ENCODE measurements around the gene CCDC43.

Gene CCDC43

DNA sequence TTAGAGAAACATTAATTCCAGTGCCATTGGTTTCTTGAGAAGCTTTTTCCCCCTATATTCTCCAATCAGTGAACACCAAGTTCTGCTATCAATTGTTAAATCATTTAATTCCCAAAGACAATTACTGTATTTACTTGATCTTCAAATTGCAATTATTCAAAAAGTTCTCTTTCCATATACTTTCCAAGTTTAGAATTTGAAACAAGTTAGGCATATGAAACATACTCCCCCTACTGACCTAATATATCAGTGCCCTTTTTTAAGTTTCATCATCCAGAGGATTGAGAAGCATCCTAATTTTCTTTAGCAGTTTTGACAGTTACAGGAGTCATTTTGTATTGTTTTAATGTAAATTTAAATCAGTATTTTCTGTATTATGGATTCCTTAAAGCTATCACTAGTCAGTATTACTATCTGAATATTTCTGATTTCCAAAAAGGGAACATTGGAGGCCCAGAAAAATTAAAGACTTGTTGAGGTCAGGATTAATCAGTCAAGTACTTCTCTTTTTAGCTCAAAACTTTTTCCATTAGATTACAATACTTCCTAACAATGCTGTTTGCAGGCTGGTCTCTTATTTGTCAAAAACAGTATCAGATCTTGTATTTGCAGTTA, 17.0 kb downstream of the CCDC43 start:
- TF ChIP-seq, protein P1, sequence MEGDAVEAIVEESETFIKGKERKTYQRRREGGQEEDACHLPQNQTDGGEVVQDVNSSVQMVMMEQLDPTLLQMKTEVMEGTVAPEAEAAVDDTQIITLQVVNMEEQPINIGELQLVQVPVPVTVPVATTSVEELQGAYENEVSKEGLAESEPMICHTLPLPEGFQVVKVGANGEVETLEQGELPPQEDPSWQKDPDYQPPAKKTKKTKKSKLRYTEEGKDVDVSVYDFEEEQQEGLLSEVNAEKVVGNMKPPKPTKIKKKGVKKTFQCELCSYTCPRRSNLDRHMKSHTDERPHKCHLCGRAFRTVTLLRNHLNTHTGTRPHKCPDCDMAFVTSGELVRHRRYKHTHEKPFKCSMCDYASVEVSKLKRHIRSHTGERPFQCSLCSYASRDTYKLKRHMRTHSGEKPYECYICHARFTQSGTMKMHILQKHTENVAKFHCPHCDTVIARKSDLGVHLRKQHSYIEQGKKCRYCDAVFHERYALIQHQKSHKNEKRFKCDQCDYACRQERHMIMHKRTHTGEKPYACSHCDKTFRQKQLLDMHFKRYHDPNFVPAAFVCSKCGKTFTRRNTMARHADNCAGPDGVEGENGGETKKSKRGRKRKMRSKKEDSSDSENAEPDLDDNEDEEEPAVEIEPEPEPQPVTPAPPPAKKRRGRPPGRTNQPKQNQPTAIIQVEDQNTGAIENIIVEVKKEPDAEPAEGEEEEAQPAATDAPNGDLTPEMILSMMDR (IDR thresholded peaks at IDR 0.05; ENCODE audit: unreplicated experiment in 3 of 3): peak; percentile 46 to 67 (median 55)
- H3K36me3 Mint-ChIP-seq (ENCODE audit: low read depth): peaks cover under 1% of the 10 kb centered on the region
- no peak overlapping the region for H3K4me3 Mint-ChIP-seq
- H3K27me3 Mint-ChIP-seq (ENCODE audit: low read depth): peaks cover 4% of the 10 kb centered on the region
- no peak overlapping the region for H3K27ac Mint-ChIP-seq
- no peaks in the 10 kb centered on the region for H3K9me3 Mint-ChIP-seq
- no peaks in the 10 kb centered on the region for H3K4me1 Mint-ChIP-seq

DNA sequence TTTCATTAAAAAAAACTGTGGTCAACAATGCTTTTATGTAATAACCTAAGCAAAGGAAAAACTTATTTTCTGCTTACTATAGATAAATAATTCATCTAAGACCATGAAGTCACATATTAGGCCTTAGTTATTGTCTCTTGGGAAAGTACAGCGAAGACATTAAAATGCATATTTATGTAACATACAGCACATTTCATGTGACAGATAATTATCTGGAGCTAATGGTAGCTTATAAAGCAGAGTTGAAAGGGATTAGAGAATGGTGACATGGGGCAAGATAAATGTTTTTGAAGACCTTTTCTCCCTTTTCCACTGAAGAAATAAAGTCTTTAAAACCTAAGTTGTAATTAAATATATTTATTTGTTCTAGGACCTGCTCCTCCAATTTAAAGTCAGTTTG, 23.6 kb downstream of the CCDC43 start:
- Mint-ChIP-seq H3K9me3 (no peaks in the 10 kb centered on the region), H3K4me3 (no peak overlapping the region), H3K36me3 (ENCODE audit: low read depth) (no peaks in the 10 kb centered on the region), H3K4me1 (peaks cover 7% of the 10 kb centered on the region), H3K27ac (no peak overlapping the region), H3K27me3 (ENCODE audit: low read depth) (peaks cover 4% of the 10 kb centered on the region)
- TF ChIP-seq, protein P1 (IDR thresholded peaks at IDR 0.05; ENCODE audit: unreplicated experiment in 3 of 3): no peak

DNA sequence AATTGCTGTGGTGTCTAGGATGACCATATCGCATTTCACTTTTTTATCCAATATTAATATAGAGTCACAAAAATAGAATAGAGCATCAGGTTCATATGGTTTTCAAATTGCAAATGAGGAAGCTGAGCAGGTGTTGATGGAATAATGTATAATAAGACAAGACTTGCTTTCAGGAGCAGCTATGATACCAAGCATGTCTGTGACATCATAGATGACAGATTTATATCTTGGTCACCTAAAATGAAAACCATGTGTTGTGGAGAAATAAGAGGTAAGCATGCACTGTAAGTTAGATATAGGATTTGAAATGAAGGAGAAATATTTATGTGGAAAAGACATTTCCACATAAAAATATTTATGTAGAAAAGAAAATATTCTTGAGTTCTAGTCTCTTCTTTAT, 24.7 kb downstream of the CCDC43 start:
- H3K27me3 Mint-ChIP-seq (ENCODE audit: low read depth): peaks cover 4% of the 10 kb centered on the region
- H3K9me3 Mint-ChIP-seq: no peaks in the 10 kb centered on the region
- peaks cover 7% of the 10 kb centered on the region for H3K4me1 Mint-ChIP-seq
- H3K36me3 Mint-ChIP-seq (ENCODE audit: low read depth): no peaks in the 10 kb centered on the region
- TF ChIP-seq, protein P1 (IDR thresholded peaks at IDR 0.05; ENCODE audit: unreplicated experiment in 3 of 3): no peak
- no peak overlapping the region for H3K4me3 Mint-ChIP-seq
- peak overlapping the region in 1 of 3 experiments; percentile 43 for H3K27ac Mint-ChIP-seq

DNA sequence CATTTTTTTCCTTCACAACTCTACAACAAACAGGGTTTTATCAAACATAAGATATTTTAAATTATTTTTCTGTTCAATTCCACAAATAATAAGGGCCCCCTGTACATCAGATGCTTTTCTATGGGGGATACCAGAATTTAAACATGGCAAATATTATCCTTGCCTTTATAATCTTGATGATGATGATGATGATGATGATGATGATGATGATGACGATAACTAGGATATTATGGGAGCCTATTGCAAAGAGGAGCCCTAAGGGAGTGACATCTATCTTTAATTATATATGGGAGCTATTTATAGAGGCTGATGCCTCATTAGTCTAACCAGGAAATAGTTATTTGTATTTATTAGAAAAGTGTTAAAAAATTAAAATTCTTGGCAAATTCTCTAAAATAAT, 26.5 kb downstream of the CCDC43 start:
- Mint-ChIP-seq H3K9me3 (no peaks in the 10 kb centered on the region), H3K36me3 (ENCODE audit: low read depth) (no peaks in the 10 kb centered on the region), H3K27me3 (ENCODE audit: low read depth) (peaks cover 4% of the 10 kb centered on the region), H3K4me3 (no peak overlapping the region), H3K4me1 (peaks cover 7% of the 10 kb centered on the region), H3K27ac (no peak overlapping the region)
- TF ChIP-seq, protein P1 (IDR thresholded peaks at IDR 0.05; ENCODE audit: unreplicated experiment in 3 of 3): no peak

DNA sequence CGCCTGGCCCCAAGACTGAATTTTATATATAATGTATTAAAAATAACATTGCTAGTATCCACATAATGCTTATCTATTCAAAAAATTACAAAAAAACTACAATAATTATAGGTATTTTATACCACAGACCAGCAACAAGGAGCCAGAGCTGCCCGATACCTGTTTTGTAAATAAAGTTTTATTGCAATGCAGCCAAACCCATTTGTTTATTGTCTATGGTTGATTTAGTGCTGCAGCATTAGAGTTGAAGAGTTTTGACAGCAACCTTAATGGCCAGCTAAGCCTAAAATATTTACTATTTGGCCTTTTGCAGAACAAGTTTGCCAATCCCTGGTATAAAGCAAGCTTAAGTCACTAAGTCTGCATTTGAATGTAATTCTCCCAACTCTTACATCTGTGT, 27.7 kb downstream of the CCDC43 start:
- TF ChIP-seq, protein P1 (IDR thresholded peaks at IDR 0.05; ENCODE audit: unreplicated experiment in 3 of 3): no peak
- H3K36me3 Mint-ChIP-seq (ENCODE audit: low read depth): no peaks in the 10 kb centered on the region
- H3K9me3 Mint-ChIP-seq: peaks cover 3% of the 10 kb centered on the region
- peaks cover 16% of the 10 kb centered on the region for H3K27me3 Mint-ChIP-seq (ENCODE audit: low read depth)
- H3K4me1 Mint-ChIP-seq: peaks cover 11% of the 10 kb centered on the region
- H3K27ac Mint-ChIP-seq: no peak overlapping the region
- no peak overlapping the region for H3K4me3 Mint-ChIP-seq

Data from nephron (organoid).